SK-N-MC (cell line): Measurements from ENCODE around the gene LIME1.

Experiments
- EZH2 ChIP-seq: fragments of 200-600 bp; sonication (generic); IDR thresholded peaks from one replicate; pipeline ENCODE4 v1.6.1; 2017; ENCODE audit warnings: antibody characterized with exemption
- FOXP2 ChIP-seq: optimal IDR thresholded peaks from 2 replicates; pipeline ENCODE3; 2011; ENCODE audit warnings: mild to moderate bottlenecking, moderate library complexity; ENCODE audit not compliant: insufficient read depth; ENCODE audit errors: extremely low read length, control extremely low read depth
- POLR2AphosphoS5 ChIP-seq: IDR thresholded peaks from 2 replicates; pipeline ENCODE4 v1.6.1; 2012; ENCODE audit warnings: mild to moderate bottlenecking, low read depth, low read length, borderline replicate concordance

- TF ChIP-seq EZH2: no peak
- no peak for TF ChIP-seq POLR2AphosphoS5
- TF ChIP-seq FOXP2: no peak
Observed at GRCh38 chr20:63712191-63712590, 24.3 kb upstream of the LIME1 start.
